HG03575 (cell line): Measurements from ENCODE around the gene PPDPF.
"Not testable (repeated sequence)": the region's sequence is repeated elsewhere in the genome, so short reads cannot be mapped to it uniquely, and the experiment has no call there.

Experiments
- ATAC-seq: cut with Tn5 transposase; IDR thresholded peaks from one replicate; pipeline ENCODE4 v1.9.1; 2021; ENCODE audit not compliant: unreplicated experiment, insufficient number of reproducible peaks, low FRiP score; ENCODE audit errors: extremely low read depth

PPDPF gene

GRCh38 chr20:63556873-63557478 lies 36.4 kb downstream of the PPDPF start:
- ATAC-seq: no peak

- no peak for ATAC-seq
Measured at GRCh38 chr20:63557481-63557891, 36.9 kb downstream of the PPDPF start.

DNA sequence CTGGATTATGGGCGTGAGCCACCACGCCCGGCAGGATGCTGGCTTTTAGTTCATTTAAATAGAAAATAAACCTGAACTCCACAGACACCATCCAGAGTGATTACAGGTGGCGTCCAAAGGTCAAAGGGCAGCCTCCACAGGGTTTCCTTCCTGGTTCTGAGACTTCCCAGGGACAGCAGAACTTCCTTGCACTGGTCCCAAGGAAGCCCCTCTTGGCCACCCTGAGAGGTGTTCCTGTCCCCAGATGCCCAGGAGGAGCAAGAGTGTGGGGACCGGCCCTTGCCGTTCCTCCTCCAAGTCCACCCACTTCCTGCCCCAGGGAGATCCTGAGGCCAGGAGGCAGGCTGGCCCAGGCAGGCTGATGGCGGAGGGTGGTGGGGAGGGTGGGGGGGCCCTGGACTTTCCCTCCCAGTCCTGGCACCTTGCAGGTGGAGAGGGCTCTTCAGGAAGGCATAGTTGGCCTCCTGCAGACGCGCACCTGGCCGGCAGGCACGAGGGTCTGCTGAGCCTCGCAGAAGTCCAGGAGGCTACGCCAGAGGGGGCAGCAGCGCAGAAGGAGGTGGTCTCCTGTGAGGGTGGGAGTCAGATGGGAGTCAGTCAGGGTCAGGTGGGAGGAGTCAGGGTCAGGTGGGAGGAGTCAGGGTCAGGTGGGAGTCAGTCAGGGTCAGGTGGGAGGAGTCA lies 38.4 kb downstream of the PPDPF start:
- ATAC-seq: no peak

GRCh38 chr20:63559485-63560332 lies 39.1 kb downstream of the PPDPF start:
- ATAC-seq: not testable (repeated sequence)

- no peak for ATAC-seq
Measured at GRCh38 chr20:63560333-63560805, 39.8 kb downstream of the PPDPF start.

DNA sequence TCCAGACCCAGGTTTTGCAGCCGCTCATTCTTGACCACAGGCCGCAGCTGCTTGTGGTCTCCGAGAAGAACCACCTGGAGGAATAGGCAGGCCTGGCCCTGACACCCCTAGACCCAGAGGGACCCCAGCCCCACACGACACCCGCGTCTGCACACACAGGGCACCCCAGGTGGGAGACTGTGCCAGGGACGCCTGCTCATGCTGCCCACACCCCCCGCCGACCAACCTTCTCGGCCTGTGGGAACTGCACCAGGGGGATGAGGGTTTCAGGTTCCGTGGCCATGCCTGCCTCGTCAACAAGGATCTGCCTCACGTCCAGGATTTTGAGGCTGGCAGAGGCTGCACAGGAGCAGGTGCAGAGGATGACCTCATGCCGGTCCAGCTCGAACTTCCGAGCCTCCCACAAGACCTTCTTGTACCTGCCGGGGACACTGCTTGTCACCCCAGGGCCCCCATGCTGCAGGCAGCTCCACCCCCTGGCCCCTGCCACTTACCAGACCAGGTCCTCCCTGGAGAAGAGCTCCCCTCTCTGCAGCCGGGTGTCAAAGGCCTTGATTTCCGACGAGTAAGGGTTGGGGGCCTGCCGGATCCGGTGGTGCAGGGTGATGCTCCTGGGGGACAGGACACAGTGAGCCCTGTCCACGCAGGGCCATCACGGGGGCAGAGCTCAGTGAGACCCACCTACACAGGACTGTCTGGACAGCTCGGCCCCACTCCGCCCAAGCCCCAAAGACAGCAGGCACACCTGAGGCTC lies 40.5 kb downstream of the PPDPF start:
- ATAC-seq: no peak

GRCh38 chr20:63561624-63562396 lies 41.2 kb downstream of the PPDPF start:
- ATAC-seq: no peak

GRCh38 chr20:63562461-63563224 lies 42.1 kb downstream of the PPDPF start:
- ATAC-seq: no peak

DNA sequence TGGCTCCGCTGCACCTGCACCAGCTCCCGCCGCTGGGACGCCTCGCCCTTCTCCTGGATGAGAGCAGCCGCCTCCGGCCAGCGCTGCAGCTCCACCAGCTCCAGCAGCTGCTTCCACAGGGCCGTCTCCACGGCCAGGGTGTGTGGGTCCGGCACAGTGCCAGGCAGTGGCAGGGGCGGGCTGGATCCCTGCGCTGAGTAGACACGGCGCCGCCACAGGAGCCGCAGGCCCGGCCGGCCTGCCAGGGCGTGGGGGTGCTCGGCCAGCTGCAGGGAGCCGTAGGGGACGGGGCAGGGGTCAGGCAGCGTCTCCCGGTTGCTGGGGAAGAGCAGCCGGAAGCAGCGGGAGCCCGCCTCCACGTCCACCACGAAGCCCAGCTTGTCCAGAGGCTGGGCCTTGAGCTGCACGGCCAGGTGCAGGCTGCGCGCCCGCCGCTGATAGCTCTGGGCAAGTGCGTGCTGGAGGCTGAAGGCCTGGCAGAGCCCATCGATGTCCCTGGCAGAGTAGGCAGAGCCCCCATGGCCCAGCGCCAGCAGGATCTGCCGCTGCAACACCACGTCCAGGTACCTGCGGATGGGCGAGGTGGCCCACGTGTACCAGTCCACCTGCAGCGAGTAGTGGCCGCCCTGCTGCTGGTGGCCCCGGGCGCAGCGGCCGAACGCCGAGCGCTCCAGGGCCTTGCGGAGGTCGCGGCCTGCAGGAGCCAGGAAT lies 42.8 kb downstream of the PPDPF start:
- no peak for ATAC-seq

DNA sequence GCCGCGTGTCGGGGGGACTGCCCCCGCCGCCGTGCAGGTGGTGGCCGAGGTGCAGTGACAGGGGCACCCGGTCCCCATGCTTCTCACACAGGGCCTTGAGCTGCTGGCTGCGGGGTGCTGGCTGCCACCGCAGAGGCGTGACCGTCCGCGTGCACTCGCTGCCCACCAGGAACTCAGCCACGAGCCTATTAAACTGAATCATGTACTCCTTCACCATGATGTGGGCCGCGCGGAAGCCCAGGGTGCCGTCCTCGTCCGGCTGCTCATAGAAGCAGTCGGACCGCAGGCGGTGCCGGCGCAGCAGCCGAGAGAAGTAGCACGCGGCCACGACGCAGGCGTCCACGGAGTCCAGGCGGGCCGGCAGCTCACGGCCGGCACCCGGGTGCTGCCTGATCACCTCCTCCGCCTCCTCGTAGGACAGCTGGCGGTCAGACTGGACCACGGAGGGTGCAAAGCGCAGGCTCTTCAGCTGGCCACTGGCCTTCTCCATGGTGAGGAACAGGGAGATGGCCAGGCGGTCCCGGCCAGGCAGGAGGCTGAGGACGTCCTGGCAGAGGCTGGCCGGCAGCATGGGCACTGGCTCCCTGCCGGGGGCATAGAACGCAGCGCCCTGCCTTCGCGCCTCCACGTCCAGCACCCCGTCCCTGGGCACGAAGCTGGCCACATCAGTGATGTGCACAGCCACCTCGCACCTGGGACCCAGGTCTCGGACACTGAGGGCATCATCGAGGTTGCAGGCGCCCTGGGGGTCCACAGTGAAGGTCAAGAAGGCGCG lies 43.7 kb downstream of the PPDPF start:
- ATAC-seq: no peak

DNA sequence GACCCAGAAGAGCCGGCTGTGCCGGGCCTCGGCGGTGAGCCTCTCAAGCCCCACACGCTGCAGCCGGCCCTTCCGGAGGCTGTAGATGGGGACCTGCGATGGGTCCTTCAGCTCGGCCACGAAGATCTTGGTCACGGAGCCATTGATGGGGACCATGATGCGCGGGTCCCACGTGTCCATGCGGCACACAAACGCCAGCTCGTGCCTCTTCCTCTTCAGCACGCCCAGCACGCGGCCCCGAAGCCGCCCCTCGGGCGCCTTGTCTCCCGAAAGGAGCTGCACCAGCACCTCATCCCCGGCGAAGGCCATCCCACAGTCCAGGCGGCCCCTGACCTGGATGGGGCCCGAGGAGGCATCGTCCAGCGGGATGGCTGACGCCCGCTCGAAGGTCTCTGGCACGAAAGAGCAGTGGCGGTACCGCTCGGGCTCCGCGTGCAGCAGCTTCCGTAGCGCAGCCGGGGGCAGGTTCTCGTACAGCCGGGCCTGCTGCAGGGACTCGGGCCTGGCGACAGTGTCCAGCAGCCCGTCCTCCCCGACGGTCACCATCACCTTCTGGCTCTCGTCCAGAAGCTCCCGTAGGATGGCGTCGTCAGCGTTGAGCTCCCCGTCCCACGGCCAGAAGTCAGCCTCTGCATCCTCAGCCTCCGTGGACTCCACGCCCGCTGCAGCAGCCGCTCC lies 44.6 kb downstream of the PPDPF start:
- ATAC-seq: no peak

DNA sequence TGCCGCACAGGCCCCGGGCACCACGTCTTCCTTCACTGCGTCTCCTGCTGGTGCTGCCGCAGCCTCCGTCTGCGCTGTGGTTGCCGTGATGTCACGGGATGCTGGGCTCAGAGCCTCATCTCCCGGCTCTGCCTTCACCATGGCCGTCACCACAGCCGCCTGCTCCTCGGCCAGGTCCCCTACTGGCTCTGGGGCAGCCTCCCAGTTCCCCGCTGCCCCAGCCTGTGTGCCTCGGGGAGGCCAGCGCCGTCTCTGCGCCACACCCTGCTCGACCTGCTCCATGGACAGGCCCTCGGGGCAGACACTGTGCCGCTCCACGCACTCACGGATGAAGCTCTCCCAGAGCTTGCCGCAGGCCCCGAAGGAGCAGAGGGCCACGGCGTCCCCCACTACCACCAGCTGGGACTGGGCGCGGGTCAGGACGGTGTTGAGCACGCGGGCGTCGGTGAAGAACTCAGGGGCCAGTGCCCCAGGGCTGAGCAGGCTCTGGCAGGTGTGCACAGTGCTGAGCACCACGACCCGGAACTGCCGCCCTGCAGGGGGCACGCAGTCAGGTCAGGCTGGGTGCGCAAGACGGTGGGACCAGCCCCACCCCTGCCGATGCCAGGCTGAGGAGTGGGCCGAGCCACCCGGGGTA lies 45.3 kb downstream of the PPDPF start:
- no peak for ATAC-seq

DNA sequence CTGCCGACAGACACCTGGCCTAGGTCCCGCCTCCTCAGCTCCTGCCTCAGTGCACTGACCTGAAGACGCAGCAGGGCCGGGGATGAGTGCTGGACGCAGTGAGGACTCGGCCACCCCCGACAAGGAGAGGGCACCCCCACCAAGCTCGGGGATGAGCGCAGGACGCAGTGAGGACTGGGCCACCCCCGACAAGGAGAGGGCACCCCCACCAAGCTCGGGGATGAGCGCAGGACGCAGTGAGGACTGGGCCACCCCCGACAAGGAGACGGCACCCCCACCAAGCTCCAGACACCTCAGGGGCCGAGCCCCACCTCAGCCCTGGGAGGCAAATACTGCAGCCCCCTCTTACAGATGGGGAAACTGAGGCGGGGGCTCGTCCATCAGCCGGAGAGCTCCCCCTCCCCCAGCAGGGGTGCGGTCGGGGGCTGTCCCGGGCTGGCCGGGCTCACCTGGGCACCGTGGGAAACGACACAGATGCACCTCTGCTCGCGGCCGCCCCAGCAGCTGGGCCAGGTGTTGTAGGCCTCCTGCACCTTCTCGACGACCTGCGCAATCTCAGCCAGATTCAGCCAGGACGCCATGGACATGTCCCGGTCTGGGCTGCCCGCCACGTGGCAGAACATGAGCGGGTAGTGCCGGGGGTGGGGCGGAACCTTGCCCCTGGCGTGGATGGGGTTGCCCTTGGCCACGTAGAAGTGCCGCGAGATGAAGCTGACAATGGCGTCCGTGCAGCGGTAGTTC lies 46.0 kb downstream of the PPDPF start:
- no peak for ATAC-seq

DNA sequence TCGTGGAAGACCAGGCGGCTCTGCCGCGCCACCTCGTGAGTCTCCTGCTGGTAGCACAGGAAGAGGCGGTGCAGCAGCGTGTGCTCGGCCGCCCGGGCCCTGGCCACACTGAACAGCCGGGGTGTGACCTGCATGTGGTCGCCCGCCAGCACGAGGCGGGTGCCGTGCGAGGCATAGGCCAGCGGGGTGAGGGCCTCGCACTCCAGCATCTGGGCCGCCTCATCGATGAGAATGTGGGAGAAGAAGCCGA lies 46.5 kb downstream of the PPDPF start:
- no peak for ATAC-seq

DNA sequence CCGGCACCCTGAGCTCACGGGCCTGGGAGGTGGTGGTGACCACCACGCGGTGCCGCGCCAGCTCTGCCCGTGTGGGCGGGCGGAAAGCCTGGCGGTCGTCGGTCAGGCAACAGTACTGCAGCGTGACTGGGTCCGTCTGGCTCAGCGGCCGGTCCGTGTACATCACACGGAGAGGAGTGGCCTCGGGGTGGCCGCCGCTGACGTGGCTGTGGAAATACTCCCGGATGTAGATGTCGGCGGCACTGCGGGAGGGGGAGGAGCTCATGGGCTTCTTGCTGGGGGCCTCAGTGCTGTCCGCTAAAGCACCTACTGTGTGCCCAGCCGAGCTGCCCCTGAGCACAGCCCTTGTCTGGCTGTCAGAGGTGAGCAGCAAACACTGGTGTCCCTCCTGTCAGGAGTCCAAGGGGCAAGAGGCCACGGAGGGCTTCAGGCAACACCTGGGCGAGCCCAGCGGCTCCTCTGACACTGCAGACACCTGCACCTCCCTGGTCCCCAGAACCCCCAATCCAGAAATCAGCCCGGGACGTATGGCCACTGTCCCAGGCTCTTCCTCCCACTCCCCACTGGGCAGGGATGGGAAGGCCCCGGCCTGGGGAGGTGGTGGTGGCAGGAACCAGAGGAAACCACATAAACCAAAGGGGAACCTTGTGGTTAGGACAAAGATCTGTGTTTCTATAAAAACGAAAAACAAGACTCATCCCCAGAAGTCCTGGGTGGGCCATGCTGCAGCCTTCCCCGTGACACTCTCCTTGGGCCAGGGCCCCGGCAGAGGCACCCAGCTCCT lies 47.0 kb downstream of the PPDPF start:
- ATAC-seq: no peak
